Loucy (cell line): ENCODE results near the gene TMSB10.

Experiments used
- EZH2phosphoT487 ChIP-seq: fragments of 200-600 bp; IDR thresholded peaks from 2 replicates; pipeline ENCODE4 v1.6.1; 2018; ENCODE audit warnings: antibody characterized with exemption, mild to moderate bottlenecking, moderate library complexity, borderline replicate concordance
- TF ChIP-seq, protein P1 (sequence below): fragments of 200-600 bp; sonication (generic); conservative IDR thresholded peaks from 2 replicates; pipeline ENCODE4 v1.5.1; 2014; ENCODE audit warnings: mild to moderate bottlenecking, antibody characterized with exemption, low read length

DNA sequence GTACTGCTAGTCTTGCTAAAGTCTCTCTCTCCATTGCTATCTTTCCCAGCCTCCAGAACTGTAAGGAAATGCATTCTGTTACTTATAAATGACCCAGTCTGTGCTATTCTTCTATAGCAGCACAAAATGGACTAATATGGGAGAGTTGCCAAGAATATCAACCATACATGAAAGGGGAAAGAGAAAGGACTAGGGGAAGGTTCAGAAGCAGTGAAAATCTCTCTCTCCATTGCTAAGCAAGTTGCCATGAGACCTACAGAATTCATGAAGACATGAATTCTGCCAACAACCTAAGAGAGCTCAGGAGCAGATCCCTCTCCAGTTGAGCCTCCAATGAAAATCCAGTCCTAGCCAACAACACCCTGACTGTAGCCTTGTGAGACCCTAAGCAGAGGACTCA, 21.0 kb upstream of the TMSB10 start:
- TF ChIP-seq, protein P1, sequence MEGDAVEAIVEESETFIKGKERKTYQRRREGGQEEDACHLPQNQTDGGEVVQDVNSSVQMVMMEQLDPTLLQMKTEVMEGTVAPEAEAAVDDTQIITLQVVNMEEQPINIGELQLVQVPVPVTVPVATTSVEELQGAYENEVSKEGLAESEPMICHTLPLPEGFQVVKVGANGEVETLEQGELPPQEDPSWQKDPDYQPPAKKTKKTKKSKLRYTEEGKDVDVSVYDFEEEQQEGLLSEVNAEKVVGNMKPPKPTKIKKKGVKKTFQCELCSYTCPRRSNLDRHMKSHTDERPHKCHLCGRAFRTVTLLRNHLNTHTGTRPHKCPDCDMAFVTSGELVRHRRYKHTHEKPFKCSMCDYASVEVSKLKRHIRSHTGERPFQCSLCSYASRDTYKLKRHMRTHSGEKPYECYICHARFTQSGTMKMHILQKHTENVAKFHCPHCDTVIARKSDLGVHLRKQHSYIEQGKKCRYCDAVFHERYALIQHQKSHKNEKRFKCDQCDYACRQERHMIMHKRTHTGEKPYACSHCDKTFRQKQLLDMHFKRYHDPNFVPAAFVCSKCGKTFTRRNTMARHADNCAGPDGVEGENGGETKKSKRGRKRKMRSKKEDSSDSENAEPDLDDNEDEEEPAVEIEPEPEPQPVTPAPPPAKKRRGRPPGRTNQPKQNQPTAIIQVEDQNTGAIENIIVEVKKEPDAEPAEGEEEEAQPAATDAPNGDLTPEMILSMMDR: no peak
- no peak for TF ChIP-seq EZH2phosphoT487
